Ovary (tissue), 3 donors: ENCODE results near the gene GABRB1.

Source experiments
- POLR2A ChIP-seq: fragments of 450-650 bp; IDR thresholded peaks from one replicate; pipeline ENCODE4 v1.6.1; 2017; ENCODE audit warnings: antibody characterized with exemption, mild to moderate bottlenecking, moderate library complexity
- TF ChIP-seq, protein P1 (sequence below), 3 donors: fragments of 450-650 bp in 2 of 3; fragments of 200-600 bp in 1 of 3; IDR thresholded peaks; one replicate each; pipeline versions ENCODE4 v1.5.1 to v1.8.0; 2016 to 2022; ENCODE audit warnings: antibody characterized with exemption in 3 of 3, mild to moderate bottlenecking in 1 of 3
- donor health status: DM: no; HTN: no; CAD: no.

DNA sequence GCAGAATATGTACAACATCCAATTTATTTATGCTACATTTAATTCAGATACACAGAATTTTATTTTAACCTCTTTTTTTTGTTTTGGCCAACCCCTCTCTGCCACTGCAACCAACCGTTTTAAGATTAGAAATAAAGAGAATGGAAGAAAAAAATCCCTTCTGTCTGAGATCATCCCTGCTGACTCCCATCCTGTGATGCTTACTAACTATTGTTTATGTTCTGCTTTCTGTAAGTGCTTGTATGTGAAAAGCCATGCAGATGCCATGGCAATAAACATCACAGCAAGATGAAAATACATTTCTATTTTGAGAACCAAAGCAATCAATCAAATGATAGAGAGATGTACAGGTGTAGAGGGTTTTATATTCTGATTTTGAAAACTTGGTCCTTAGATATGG lies 70.1 kb downstream of the GABRB1 start:
- TF ChIP-seq, protein P1, sequence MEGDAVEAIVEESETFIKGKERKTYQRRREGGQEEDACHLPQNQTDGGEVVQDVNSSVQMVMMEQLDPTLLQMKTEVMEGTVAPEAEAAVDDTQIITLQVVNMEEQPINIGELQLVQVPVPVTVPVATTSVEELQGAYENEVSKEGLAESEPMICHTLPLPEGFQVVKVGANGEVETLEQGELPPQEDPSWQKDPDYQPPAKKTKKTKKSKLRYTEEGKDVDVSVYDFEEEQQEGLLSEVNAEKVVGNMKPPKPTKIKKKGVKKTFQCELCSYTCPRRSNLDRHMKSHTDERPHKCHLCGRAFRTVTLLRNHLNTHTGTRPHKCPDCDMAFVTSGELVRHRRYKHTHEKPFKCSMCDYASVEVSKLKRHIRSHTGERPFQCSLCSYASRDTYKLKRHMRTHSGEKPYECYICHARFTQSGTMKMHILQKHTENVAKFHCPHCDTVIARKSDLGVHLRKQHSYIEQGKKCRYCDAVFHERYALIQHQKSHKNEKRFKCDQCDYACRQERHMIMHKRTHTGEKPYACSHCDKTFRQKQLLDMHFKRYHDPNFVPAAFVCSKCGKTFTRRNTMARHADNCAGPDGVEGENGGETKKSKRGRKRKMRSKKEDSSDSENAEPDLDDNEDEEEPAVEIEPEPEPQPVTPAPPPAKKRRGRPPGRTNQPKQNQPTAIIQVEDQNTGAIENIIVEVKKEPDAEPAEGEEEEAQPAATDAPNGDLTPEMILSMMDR (IDR thresholded peaks at IDR 0.05) = no peak
- no peak for TF ChIP-seq POLR2A
